ENCODE results near the gene KCNH2.

The KCNH2 gene

GRCh38 chr7:150974468-150975391, 3.4 kb downstream of the KCNH2 start:
- peak overlapping the region in 1 of 2 experiments; percentile 21 for H3K4me3 ChIP-seq (ENCODE audit: low read depth in 1 of 2, low read length in 1 of 2)
- no peaks in the 10 kb centered on the region for H3K9me3 ChIP-seq
- no peak for TF ChIP-seq CTCF (IDR thresholded peaks at IDR 0.05)
- no peaks in the 10 kb centered on the region for H3K36me3 ChIP-seq
- no peak overlapping the region for H3K27ac ChIP-seq
- peaks cover 97% of the 10 kb centered on the region for H3K27me3 ChIP-seq
- H3K4me1 ChIP-seq (ENCODE audit: control insufficient read depth in 1 of 2, insufficient read depth in 1 of 2, low read depth in 1 of 2, low read length in 1 of 2) = peaks cover 0 to 8% of the 10 kb centered on the region in 2 experiments

GRCh38 chr7:150973571-150974451, 4.3 kb downstream of the KCNH2 start:
- no peak overlapping the region for H3K4me3 ChIP-seq (ENCODE audit: low read depth in 1 of 2, low read length in 1 of 2)
- H3K4me1 ChIP-seq (ENCODE audit: control insufficient read depth in 1 of 2, insufficient read depth in 1 of 2, low read depth in 1 of 2, low read length in 1 of 2) = peaks cover 0 to 8% of the 10 kb centered on the region in 2 experiments
- peaks cover 97% of the 10 kb centered on the region for H3K27me3 ChIP-seq
- no peaks in the 10 kb centered on the region for H3K36me3 ChIP-seq
- H3K9me3 ChIP-seq = no peaks in the 10 kb centered on the region
- no peak for TF ChIP-seq CTCF (IDR thresholded peaks at IDR 0.05)
- H3K27ac ChIP-seq = no peak overlapping the region

GRCh38 chr7:150972741-150973140, 5.4 kb downstream of the KCNH2 start:
- Histone ChIP-seq H3K4me3 (ENCODE audit: low read depth in 1 of 2, low read length in 1 of 2) (no peak overlapping the region), H3K4me1 (ENCODE audit: control insufficient read depth in 1 of 2, insufficient read depth in 1 of 2, low read depth in 1 of 2, low read length in 1 of 2) (peaks cover 0 to 8% of the 10 kb centered on the region in 2 experiments), H3K27ac (no peak overlapping the region), H3K9me3 (no peaks in the 10 kb centered on the region), H3K36me3 (no peaks in the 10 kb centered on the region), H3K27me3 (peaks cover 99% of the 10 kb centered on the region)
- TF ChIP-seq CTCF (IDR thresholded peaks at IDR 0.05) = no peak

GRCh38 chr7:150972023-150972468, 6.1 kb downstream of the KCNH2 start:
- no peaks in the 10 kb centered on the region for H3K36me3 ChIP-seq
- no peaks in the 10 kb centered on the region for H3K9me3 ChIP-seq
- peaks cover 99% of the 10 kb centered on the region for H3K27me3 ChIP-seq
- TF ChIP-seq CTCF (IDR thresholded peaks at IDR 0.05) = no peak
- no peak overlapping the region for H3K27ac ChIP-seq
- H3K4me3 ChIP-seq (ENCODE audit: low read depth in 1 of 2, low read length in 1 of 2) = no peak overlapping the region
- peaks cover 0 to 8% of the 10 kb centered on the region in 2 experiments for H3K4me1 ChIP-seq (ENCODE audit: control insufficient read depth in 1 of 2, insufficient read depth in 1 of 2, low read depth in 1 of 2, low read length in 1 of 2)

- H3K27ac ChIP-seq = no peak overlapping the region
- peaks cover 99% of the 10 kb centered on the region for H3K27me3 ChIP-seq
- no peaks in the 10 kb centered on the region for H3K36me3 ChIP-seq
- no peak for TF ChIP-seq CTCF (IDR thresholded peaks at IDR 0.05)
- H3K4me1 ChIP-seq (ENCODE audit: control insufficient read depth in 1 of 2, insufficient read depth in 1 of 2, low read depth in 1 of 2, low read length in 1 of 2) = peaks cover 0 to 8% of the 10 kb centered on the region in 2 experiments
- H3K4me3 ChIP-seq (ENCODE audit: low read depth in 1 of 2, low read length in 1 of 2) = no peak overlapping the region
- no peaks in the 10 kb centered on the region for H3K9me3 ChIP-seq
These were observed 6.7 kb downstream of the KCNH2 start for GRCh38 chr7:150971242-150972022.
